ENCODE results near the gene MFSD12.

The MFSD12 gene

DNA sequence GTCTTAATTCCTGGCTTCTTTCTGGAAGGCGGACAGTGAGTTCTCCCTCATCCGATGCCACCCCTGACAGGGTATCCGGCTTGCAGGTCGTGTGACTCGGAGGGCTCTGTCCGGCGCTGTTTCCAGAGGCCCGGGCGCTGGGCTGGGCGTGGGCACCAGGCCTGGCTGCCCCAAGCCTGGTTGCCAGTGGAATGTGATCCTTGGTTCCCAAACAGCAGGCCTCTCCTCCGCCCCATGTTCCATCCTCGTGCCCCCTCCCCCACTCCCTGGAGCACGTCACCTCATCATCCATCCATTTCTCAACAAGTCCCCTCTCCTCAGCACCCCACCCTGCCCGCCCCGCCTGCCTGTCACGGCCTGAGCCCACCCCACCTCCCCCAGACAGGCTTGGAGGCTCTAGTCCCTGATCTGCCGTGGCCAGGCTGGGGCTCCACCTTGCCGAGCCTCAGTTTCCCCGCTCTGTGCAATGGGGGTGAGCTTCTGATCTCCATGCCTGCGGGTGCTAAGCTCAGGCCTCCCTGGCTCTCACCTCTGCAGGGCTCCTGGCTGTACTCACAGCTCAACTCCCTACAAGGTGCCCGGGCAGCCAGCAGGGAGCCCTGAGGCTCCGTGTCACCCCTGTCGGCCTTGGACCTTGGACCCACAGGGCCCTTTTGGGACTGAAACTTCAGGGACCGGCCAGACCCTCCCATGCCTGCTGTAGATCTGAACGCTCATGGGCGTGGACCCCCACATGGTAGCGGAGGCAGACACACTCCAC is 47.0 kb upstream of the MFSD12 start:
- TF ChIP-seq ZNF274 (IDR thresholded peaks at IDR 0.05; ENCODE audit: low read depth, low read length) = no peak
- TF ChIP-seq YY1 (IDR thresholded peaks at IDR 0.05; ENCODE audit: insufficient read depth, insufficient read length) = no peak
- no peak for TF ChIP-seq SUZ12 (IDR thresholded peaks at IDR 0.05; ENCODE audit: extremely low read depth, insufficient read depth, insufficient read length)
- DNase-seq (ENCODE audit: low read depth, low spot score) = no peak
- Histone ChIP-seq H3K9me3 (ENCODE audit: insufficient read depth, low read length) (no peaks in the 10 kb centered on the region), H3K9ac (ENCODE audit: insufficient read length, low read depth) (no peak overlapping the region), H3K27me3 (ENCODE audit: insufficient read depth, insufficient read length) (peaks cover 18% of the 10 kb centered on the region), H3K4me3 (ENCODE audit: insufficient read length, low read depth) (no peak overlapping the region), H3K4me1 (ENCODE audit: insufficient read depth, insufficient read length) (peaks cover 15% of the 10 kb centered on the region), H3K36me3 (ENCODE audit: insufficient read depth, insufficient read length, low read length) (peaks cover 6% of the 10 kb centered on the region)

DNA sequence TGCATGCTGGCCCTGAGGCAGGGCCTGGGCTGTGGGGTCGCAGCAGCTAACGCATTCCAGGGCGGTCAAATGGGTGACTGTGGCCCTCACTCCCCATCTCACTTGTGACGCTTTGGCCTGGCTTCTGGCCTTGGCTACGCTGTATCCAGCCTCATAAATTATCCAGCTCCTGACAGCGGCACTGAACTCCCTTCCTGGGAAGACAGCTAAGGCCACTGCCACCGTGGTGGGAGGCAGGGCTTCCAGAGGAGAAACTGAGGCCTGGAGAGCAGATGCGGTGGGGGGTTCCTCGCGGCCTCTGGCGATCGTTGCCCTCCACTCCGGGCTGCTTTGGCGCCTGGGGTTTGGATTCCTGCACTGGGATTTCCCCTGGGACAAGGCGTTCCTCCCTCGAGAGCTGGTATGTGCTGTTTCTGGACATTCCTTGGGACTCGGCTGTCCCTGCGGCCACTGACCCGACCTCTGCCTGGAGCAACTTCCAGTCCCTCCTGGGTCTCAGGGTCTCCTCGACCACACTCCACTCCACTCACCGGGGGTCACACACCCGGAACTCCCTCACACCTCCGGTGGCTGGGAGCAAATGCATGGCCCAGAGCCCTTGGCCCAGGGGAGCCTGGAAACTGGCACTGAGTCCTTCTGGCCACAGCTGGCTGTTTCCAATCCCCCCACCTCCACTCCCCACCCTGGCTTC is 45.9 kb upstream of the MFSD12 start:
- no peaks in the 10 kb centered on the region for H3K9me3 ChIP-seq (ENCODE audit: insufficient read depth, low read length)
- H3K9ac ChIP-seq (ENCODE audit: insufficient read length, low read depth) = peak overlapping the region; percentile 36
- no peak for DNase-seq (ENCODE audit: low read depth, low spot score)
- TF ChIP-seq SUZ12 (IDR thresholded peaks at IDR 0.05; ENCODE audit: extremely low read depth, insufficient read depth, insufficient read length) (no peak), YY1 (IDR thresholded peaks at IDR 0.05; ENCODE audit: insufficient read depth, insufficient read length) (no peak), ZNF274 (IDR thresholded peaks at IDR 0.05; ENCODE audit: low read depth, low read length) (no peak)
- no peak overlapping the region for H3K4me3 ChIP-seq (ENCODE audit: insufficient read length, low read depth)
- H3K4me1 ChIP-seq (ENCODE audit: insufficient read depth, insufficient read length) = peaks cover 13% of the 10 kb centered on the region
- H3K36me3 ChIP-seq (ENCODE audit: insufficient read depth, insufficient read length, low read length) = peaks cover 5% of the 10 kb centered on the region
- H3K27me3 ChIP-seq (ENCODE audit: insufficient read depth, insufficient read length) = peaks cover 18% of the 10 kb centered on the region

DNA sequence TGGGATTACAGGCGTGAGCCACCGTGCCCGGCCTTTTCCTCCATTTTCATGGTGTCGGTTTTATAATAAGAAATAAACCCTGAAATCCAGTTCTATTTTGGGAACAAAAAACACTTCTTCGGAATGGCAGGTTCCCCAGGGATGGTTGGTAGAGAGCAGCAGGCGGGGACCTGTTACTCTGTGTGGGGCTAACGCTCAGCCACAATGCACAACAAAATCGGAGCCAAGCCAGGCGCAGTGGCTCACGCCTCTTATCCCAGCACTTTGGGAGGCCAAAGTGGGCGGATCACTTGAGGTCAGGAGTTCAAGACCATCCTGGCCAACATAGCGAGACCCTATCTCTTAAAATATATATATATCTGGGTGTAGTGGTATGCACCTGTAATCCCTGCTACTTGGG is 43.6 kb upstream of the MFSD12 start:
- Histone ChIP-seq H3K27me3 (ENCODE audit: insufficient read depth, insufficient read length) (peaks cover 15% of the 10 kb centered on the region), H3K9ac (ENCODE audit: insufficient read length, low read depth) (no peak overlapping the region), H3K4me1 (ENCODE audit: insufficient read depth, insufficient read length) (peaks cover 9% of the 10 kb centered on the region), H3K9me3 (ENCODE audit: insufficient read depth, low read length) (no peaks in the 10 kb centered on the region), H3K36me3 (ENCODE audit: insufficient read depth, insufficient read length, low read length) (peaks cover 5% of the 10 kb centered on the region), H3K4me3 (ENCODE audit: insufficient read length, low read depth) (no peak overlapping the region)
- TF ChIP-seq ZNF274 (IDR thresholded peaks at IDR 0.05; ENCODE audit: low read depth, low read length) (no peak), SUZ12 (IDR thresholded peaks at IDR 0.05; ENCODE audit: extremely low read depth, insufficient read depth, insufficient read length) (no peak), YY1 (IDR thresholded peaks at IDR 0.05; ENCODE audit: insufficient read depth, insufficient read length) (no peak)
- DNase-seq (ENCODE audit: low read depth, low spot score) = no peak

DNA sequence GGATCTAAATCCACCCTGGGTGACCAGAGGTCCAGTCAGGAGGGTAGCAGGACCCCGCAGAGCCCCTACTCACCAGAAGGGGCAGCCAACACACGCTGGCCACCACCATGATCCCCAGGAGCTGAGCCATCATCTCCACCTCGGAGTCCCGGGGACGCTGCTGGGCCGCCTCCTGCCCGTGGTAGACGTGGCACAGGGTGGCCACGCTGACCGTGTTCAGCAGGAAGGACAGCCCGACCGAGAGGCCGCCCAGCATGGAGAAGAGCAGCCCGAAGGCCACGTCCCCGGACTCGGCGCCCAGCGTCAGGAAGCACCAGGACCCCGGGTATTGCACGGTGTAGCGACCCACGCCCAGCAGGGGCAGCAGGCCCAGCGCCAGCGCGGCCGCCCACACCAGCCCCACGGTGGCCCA is 42.4 kb upstream of the MFSD12 start:
- H3K9me3 ChIP-seq (ENCODE audit: insufficient read depth, low read length) = no peaks in the 10 kb centered on the region

DNA sequence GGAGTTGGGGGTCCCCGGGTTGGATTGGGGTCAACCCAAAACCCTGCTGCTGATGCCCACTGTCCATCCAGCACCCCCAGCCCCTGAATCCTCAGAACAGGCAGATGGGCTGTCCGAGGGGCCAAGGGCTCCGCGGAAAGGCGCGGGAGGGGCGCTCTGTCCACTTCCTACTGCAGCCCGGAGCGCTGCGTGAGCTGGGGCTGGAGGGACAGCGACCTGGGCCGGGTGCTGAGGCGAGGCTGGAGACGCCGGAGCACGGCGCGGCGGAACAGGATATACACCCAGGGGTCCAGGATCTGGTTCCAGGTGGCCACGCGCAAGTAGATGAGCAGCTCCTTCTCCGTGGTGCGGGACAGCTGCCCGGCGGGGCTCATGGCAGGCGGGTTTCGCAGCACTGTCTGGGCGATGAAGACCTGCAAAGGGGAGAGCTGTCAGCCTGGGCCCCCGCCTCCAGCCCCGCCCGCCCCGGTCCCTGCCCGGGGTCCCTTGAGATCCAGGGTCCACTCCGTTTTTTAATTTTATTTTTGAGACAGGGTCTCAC is 38.2 kb upstream of the MFSD12 start:
- H3K27me3 ChIP-seq (ENCODE audit: insufficient read depth, insufficient read length) = peaks cover 3% of the 10 kb centered on the region
- peaks cover 2% of the 10 kb centered on the region for H3K4me1 ChIP-seq (ENCODE audit: insufficient read depth, insufficient read length)
- H3K9ac ChIP-seq (ENCODE audit: insufficient read length, low read depth) = peak overlapping the region; percentile 50
- peaks cover 5% of the 10 kb centered on the region for H3K36me3 ChIP-seq (ENCODE audit: insufficient read depth, insufficient read length, low read length)
- H3K9me3 ChIP-seq (ENCODE audit: insufficient read depth, low read length) = no peaks in the 10 kb centered on the region
- DNase-seq (ENCODE audit: low read depth, low spot score) = no peak
- no peak overlapping the region for H3K4me3 ChIP-seq (ENCODE audit: insufficient read length, low read depth)
- TF ChIP-seq SUZ12 (IDR thresholded peaks at IDR 0.05; ENCODE audit: extremely low read depth, insufficient read depth, insufficient read length) (no peak), ZNF274 (IDR thresholded peaks at IDR 0.05; ENCODE audit: low read depth, low read length) (no peak), YY1 (IDR thresholded peaks at IDR 0.05; ENCODE audit: insufficient read depth, insufficient read length) (no peak)

More for the DNA sequence above, 42.4 kb upstream of the MFSD12 start:
- DNase-seq (ENCODE audit: low read depth, low spot score) = no peak
- TF ChIP-seq ZNF274 (IDR thresholded peaks at IDR 0.05; ENCODE audit: low read depth, low read length) (no peak), YY1 (IDR thresholded peaks at IDR 0.05; ENCODE audit: insufficient read depth, insufficient read length) (no peak), SUZ12 (IDR thresholded peaks at IDR 0.05; ENCODE audit: extremely low read depth, insufficient read depth, insufficient read length) (no peak)
- peaks cover 5% of the 10 kb centered on the region for H3K36me3 ChIP-seq (ENCODE audit: insufficient read depth, insufficient read length, low read length)
- H3K27me3 ChIP-seq (ENCODE audit: insufficient read depth, insufficient read length) = peaks cover 2% of the 10 kb centered on the region
- no peak overlapping the region for H3K4me3 ChIP-seq (ENCODE audit: insufficient read length, low read depth)
- no peak overlapping the region for H3K9ac ChIP-seq (ENCODE audit: insufficient read length, low read depth)
- H3K4me1 ChIP-seq (ENCODE audit: insufficient read depth, insufficient read length) = peaks cover 9% of the 10 kb centered on the region

DNA sequence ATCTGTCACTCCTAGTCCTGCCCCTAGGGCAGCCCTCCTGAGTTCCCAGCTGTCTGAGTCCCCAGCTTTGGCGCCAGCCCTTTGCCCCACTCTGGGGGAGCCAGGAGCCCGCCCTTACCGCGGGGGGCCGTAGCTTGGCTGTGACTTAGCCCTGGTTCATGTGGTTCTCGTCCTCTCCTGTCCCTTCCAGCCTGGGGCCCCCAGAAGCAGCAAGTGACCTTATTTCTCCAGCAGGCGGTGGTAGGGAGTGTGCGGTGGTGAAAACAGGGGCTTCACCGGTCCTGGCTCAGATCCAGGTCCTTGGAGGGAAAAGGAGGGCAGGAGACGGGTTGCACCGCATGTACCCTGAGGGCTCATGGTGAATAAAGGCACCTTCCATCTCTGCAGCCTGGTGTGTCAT is 35.8 kb upstream of the MFSD12 start:
- TF ChIP-seq SUZ12 (IDR thresholded peaks at IDR 0.05; ENCODE audit: extremely low read depth, insufficient read depth, insufficient read length) (no peak), ZNF274 (IDR thresholded peaks at IDR 0.05; ENCODE audit: low read depth, low read length) (no peak), YY1 (IDR thresholded peaks at IDR 0.05; ENCODE audit: insufficient read depth, insufficient read length) (no peak)
- H3K4me1 ChIP-seq (ENCODE audit: insufficient read depth, insufficient read length) = no peaks in the 10 kb centered on the region
- peak overlapping the region; percentile 42 for H3K9ac ChIP-seq (ENCODE audit: insufficient read length, low read depth)
- no peak overlapping the region for H3K4me3 ChIP-seq (ENCODE audit: insufficient read length, low read depth)
- H3K9me3 ChIP-seq (ENCODE audit: insufficient read depth, low read length) = no peaks in the 10 kb centered on the region; the same call in 1 of the 2 replicates
- peaks cover 3% of the 10 kb centered on the region for H3K27me3 ChIP-seq (ENCODE audit: insufficient read depth, insufficient read length)
- no peak for DNase-seq (ENCODE audit: low read depth, low spot score)
- H3K36me3 ChIP-seq (ENCODE audit: insufficient read depth, insufficient read length, low read length) = no peaks in the 10 kb centered on the region

Data from NT2/D1 (cell line).